Activated naive CD8-positive, alpha-beta T cell treated with anti-CD3 and anti-CD28 coated beads, Interleukin-2, amount 10 ng/mL, durations not matched to agents 7 days and 5 days (primary cell): Measurements from ENCODE around the gene OR2A14. TPM values are rescaled to one million over a fixed set of nuclear protein-coding genes. Genes with fewer than 3 reads are reported as not detected.
"Not testable (repeated sequence)": the region's sequence is repeated elsewhere in the genome, so short reads cannot be mapped to it uniquely, and the experiment has no call there.

Experiments
- ATAC-seq: fragments of 150-1000 bp; cut with Tn5 transposase; one replicate; pipeline ENCODE4 v1.10.0; 2021; ENCODE audit warnings: low read depth, moderate library complexity
- POLR2A ChIA-PET: fragments of 350-600 bp; sonication (Branson Sonifier 250); formaldehyde crosslinking; loops from one replicate; lab custom pipeline; 2021; ENCODE audit warnings: antibody characterized with exemption; lab: Charles Lee
- DNase-seq: peaks from one replicate; pipeline ENCODE4 v3.0.0; 2021
- H3K27ac Mint-ChIP-seq: one replicate; pipeline ENCODE4 v1.8.0; 2022; ENCODE audit warnings: mild to moderate bottlenecking, mixed read lengths
- H3K27me3 Mint-ChIP-seq: one replicate; pipeline ENCODE4 v1.8.0; 2022; ENCODE audit warnings: mild to moderate bottlenecking, moderate library complexity, mixed read lengths
- H3K36me3 Mint-ChIP-seq: one replicate; pipeline ENCODE4 v1.8.0; 2021; ENCODE audit warnings: mild to moderate bottlenecking, mixed read lengths
- H3K4me1 Mint-ChIP-seq: one replicate; pipeline ENCODE4 v1.8.0; 2021; ENCODE audit warnings: mixed read lengths
- H3K4me3 Mint-ChIP-seq: one replicate; pipeline ENCODE4 v1.8.0; 2022; ENCODE audit warnings: mild to moderate bottlenecking, moderate library complexity, mixed read lengths
- H3K9me3 Mint-ChIP-seq: one replicate; pipeline ENCODE4 v1.8.0; 2021; ENCODE audit warnings: mixed read lengths
- total RNA-seq, 2 experiments: library from RNA; stranded (reverse); gene quantifications; one replicate each; pipeline ENCODE4 v1.2.3, GENCODE V29; 2021

Gene OR2A14
- total RNA-seq, 2 experiments from 2014 or later = not detected

DNA sequence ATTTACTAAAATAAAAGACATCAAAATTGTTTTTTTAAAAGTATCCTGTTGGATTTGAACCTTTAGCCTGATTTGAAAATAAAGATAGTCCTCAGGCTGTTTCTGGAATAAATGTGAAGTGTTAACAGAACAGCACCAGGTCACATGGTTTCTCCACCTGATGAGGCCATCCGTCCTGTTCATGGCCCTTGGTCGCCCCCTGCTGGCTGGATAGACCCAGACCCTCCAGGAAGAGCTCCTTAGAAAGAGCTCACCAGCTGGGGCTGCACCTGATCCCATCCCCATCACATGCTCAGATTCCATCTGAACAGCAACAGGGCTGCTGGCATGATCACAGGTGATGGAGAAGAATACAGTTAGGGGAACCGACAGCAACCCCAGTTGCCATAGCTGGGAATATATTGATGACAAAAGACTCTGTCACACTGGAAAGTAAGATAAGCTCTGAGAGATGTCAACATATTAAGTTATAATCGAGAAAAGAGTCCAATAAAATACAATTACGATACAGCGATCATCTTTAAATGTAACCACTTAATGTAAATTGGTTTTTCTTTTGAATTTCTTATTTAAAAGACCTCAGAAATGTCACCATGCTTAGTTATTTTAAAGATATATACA is 4.8 kb downstream of the OR2A14 start:
- H3K27me3 Mint-ChIP-seq = peaks cover 3% of the 10 kb centered on the region
- DNase-seq = peak; percentile 88
- no peak overlapping the region for H3K27ac Mint-ChIP-seq
- H3K9me3 Mint-ChIP-seq = no peaks in the 10 kb centered on the region
- H3K4me3 Mint-ChIP-seq = no peak overlapping the region
- ATAC-seq = peak; percentile 96
- peaks cover 1% of the 10 kb centered on the region for H3K4me1 Mint-ChIP-seq
- no peaks in the 10 kb centered on the region for H3K36me3 Mint-ChIP-seq
- POLR2A ChIA-PET = no interaction called here

DNA sequence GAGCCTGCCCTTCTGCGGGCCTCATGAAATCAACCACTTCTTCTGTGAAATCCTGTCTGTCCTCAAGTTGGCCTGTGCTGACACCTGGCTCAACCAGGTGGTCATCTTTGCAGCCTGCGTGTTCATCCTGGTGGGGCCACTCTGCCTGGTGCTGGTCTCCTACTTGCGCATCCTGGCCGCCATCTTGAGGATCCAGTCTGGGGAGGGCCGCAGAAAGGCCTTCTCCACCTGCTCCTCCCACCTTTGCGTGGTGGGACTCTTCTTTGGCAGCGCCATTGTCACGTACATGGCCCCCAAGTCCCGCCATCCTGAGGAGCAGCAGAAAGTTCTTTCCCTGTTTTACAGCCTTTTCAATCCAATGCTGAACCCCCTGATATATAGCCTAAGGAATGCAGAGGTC is 6.6 kb downstream of the OR2A14 start:
- H3K9me3 Mint-ChIP-seq, ATAC-seq, H3K4me3 Mint-ChIP-seq, H3K27me3 Mint-ChIP-seq, POLR2A ChIA-PET, H3K4me1 Mint-ChIP-seq, DNase-seq, H3K27ac Mint-ChIP-seq, H3K36me3 Mint-ChIP-seq: not testable (repeated sequence)

DNA sequence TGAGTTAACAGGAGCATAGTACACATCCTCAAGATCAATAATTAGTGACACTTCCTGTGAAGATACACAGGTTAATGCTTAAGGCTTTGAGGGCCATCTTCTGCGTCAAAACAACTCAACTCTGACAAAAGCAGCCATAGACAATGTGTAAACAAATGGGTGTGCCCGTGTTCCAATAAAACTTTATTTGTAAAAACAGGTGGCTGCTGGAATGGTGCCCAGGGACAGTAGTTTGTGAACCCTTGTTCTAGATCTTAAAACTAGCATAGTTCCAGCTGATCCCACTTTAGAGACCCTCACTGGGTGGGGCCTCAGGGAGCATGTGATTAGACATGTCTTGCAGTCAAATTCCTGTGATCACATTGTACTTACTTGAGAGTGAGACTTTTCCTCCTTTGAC is 7.8 kb downstream of the OR2A14 start:
- Mint-ChIP-seq H3K9me3 (no peaks in the 10 kb centered on the region), H3K4me3 (no peak overlapping the region), H3K27ac (no peak overlapping the region), H3K27me3 (peaks cover 6% of the 10 kb centered on the region), H3K36me3 (no peaks in the 10 kb centered on the region), H3K4me1 (peaks cover 1% of the 10 kb centered on the region)
- ATAC-seq (no peak), DNase-seq (no peak)
- POLR2A ChIA-PET = no interaction called here

DNA sequence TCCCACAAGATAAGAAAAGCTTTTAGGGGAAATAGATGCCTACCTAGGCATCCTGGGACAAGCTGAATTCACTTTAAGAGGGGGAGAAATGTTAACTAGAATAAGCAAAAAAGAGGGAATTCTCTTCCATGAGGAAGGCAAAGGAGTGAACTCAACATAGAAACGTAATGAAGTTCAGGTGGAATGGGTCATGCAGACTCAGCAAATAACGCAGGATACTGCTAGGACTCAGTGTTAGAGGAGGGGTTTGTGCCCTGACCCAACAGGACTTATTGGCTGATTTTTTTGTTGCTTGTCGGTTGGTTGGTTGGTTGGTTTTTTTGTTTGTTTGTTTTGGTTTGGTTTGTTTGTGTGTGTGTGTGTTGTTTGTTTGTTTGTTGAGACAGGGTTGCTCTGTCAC is 9.3 kb downstream of the OR2A14 start:
- POLR2A ChIA-PET = no interaction called here
- no peak for ATAC-seq
- H3K27me3 Mint-ChIP-seq = peaks cover 11% of the 10 kb centered on the region
- no peak for DNase-seq
- H3K4me1 Mint-ChIP-seq = no peaks in the 10 kb centered on the region
- H3K4me3 Mint-ChIP-seq = no peak overlapping the region
- H3K27ac Mint-ChIP-seq = no peak overlapping the region
- H3K36me3 Mint-ChIP-seq = no peaks in the 10 kb centered on the region
- H3K9me3 Mint-ChIP-seq = no peaks in the 10 kb centered on the region

- H3K4me3 Mint-ChIP-seq = no peak overlapping the region
- H3K27me3 Mint-ChIP-seq = peaks cover 13% of the 10 kb centered on the region
- no peaks in the 10 kb centered on the region for H3K36me3 Mint-ChIP-seq
- POLR2A ChIA-PET = no interaction called here
- no peaks in the 10 kb centered on the region for H3K9me3 Mint-ChIP-seq
- no peak for ATAC-seq
- no peak overlapping the region for H3K27ac Mint-ChIP-seq
- H3K4me1 Mint-ChIP-seq = no peaks in the 10 kb centered on the region
- no peak for DNase-seq
These were observed 10.3 kb downstream of the OR2A14 start for GRCh38 chr7:144133307-144133706.

DNA sequence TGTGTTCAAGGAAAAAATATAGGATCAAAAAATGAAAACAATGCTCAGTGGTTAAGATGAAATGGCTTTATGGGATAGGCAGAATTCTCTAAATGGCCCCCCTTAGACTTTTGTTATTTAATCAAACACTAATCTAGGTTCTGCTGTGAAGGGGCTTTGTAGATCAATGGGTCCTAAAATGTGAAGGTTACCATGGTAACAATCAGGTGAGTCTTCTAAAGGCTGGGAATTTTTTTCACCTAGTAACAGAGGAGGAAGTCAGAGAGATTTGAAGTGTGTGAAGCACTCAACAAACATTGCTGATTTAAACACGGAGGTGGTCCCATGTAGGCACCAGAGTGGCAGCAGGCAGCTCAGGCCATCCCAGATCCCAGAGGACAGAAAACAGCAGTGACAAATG is 11.1 kb downstream of the OR2A14 start:
- ATAC-seq = no peak
- no peak overlapping the region for H3K4me3 Mint-ChIP-seq

DNA sequence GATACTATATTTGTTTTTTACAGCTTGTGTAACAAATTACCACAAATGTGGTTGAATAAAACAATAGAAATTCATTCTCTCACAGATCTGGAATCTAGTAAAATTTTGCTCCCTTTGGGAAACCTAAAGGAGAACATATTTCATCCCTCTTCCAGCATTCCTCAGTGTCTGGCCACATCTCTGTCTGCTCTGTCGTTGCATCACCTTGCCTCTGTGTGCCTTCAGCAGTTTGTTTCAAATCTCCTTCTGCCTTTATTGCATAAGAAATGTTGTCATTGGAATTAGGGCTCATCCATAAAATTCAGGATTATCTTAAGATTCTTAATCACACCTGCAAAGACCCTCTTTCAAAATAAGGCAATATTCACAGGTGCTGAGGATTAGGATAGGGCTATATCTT is 14.5 kb downstream of the OR2A14 start:
- Mint-ChIP-seq H3K27ac (no peak overlapping the region), H3K36me3 (no peaks in the 10 kb centered on the region), H3K4me1 (no peaks in the 10 kb centered on the region), H3K9me3 (no peaks in the 10 kb centered on the region), H3K4me3 (no peak overlapping the region), H3K27me3 (peaks cover 13% of the 10 kb centered on the region)
- POLR2A ChIA-PET = no interaction called here
- DNase-seq (no peak), ATAC-seq (no peak)

More for the DNA sequence above, 11.1 kb downstream of the OR2A14 start:
- no peaks in the 10 kb centered on the region for H3K9me3 Mint-ChIP-seq
- H3K27me3 Mint-ChIP-seq = peaks cover 13% of the 10 kb centered on the region
- H3K27ac Mint-ChIP-seq = no peak overlapping the region
- H3K36me3 Mint-ChIP-seq = no peaks in the 10 kb centered on the region
- POLR2A ChIA-PET = no interaction called here
- no peaks in the 10 kb centered on the region for H3K4me1 Mint-ChIP-seq
- no peak for DNase-seq

DNA sequence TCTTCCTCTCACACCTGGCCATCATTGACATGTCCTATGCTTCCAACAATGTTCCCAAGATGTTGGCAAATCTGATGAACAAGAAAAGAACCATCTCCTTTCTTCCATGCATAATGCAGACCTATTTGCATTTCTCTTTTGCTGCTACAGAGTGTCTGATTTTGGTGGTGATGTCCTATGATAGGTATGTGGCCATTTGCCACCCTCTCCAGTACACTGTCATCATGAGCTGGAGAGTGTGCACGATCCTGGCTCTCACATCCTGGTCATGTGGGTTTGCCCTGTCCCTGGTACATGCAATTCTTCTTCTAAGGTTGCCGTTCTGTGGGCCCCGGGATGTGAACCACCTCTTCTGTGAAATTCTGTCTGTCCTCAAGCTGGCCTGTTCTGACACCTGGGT is 19.2 kb downstream of the OR2A14 start:
- ATAC-seq (no peak), DNase-seq (no peak)
- Mint-ChIP-seq H3K27me3 (peaks cover 4% of the 10 kb centered on the region), H3K4me1 (no peaks in the 10 kb centered on the region), H3K36me3 (no peaks in the 10 kb centered on the region), H3K27ac (no peak overlapping the region), H3K4me3 (no peak overlapping the region), H3K9me3 (peaks cover 7% of the 10 kb centered on the region)
- POLR2A ChIA-PET = no interaction called here

DNA sequence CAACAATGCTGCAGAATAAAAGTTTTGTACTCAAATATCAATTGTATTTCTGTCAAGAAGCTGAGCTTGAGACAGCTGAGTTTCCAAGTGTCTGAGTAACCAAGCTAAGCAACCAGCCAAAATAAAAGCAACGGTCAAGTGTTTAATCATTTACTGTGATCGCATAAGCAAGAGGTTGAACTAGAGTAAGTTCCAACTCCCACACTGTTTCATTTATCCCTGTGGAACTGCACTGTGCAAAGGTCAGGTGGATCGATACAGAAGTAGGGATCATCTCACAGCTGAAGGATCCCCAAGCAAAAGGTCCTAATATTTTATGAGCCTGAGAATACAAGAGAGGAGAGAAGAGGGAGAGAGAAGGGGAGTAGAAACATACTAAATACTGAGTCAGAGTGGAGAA is 21.4 kb downstream of the OR2A14 start:
- H3K4me3 Mint-ChIP-seq = no peak overlapping the region
- no peak overlapping the region for H3K27ac Mint-ChIP-seq
- ATAC-seq (no peak), DNase-seq (no peak)
- no peaks in the 10 kb centered on the region for H3K4me1 Mint-ChIP-seq
- H3K27me3 Mint-ChIP-seq = peaks cover 2% of the 10 kb centered on the region
- peaks cover 3% of the 10 kb centered on the region for H3K36me3 Mint-ChIP-seq
- POLR2A ChIA-PET = no interaction called here
- peaks cover 18% of the 10 kb centered on the region for H3K9me3 Mint-ChIP-seq

DNA sequence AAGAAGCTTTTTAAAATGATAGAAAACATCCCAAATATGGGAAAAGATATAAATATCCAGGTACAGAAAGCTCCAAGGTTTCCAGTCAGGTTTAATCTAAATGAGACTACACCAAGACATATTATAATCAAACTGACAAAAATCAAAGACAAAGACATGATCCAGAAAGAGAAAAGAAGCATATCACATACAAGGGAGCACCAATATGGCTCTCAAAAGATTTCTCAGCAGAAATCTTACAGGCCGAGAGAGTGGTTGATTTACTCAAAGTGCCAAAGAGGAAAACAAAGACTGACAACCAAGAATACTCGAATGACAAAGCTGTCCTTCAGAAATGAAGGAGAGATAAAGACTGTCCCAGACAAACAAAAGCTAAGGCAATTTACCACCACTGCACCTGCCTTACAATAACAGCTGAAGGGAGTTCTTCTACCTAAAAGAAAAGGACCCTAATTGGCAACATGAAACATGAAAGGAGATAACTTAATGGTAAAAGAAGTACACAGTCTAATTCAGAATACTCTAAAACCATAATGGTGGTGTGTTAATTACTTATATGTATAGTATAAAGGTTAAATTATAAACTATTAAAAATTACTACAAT is 25.4 kb downstream of the OR2A14 start:
- ATAC-seq = no peak
- no peak overlapping the region for H3K4me3 Mint-ChIP-seq
- POLR2A ChIA-PET = no interaction called here
- peaks cover 20% of the 10 kb centered on the region for H3K9me3 Mint-ChIP-seq
- no peak for DNase-seq
- H3K27ac Mint-ChIP-seq = no peak overlapping the region
- peaks cover 19% of the 10 kb centered on the region for H3K27me3 Mint-ChIP-seq
- peaks cover 3% of the 10 kb centered on the region for H3K36me3 Mint-ChIP-seq
- H3K4me1 Mint-ChIP-seq = no peaks in the 10 kb centered on the region

DNA sequence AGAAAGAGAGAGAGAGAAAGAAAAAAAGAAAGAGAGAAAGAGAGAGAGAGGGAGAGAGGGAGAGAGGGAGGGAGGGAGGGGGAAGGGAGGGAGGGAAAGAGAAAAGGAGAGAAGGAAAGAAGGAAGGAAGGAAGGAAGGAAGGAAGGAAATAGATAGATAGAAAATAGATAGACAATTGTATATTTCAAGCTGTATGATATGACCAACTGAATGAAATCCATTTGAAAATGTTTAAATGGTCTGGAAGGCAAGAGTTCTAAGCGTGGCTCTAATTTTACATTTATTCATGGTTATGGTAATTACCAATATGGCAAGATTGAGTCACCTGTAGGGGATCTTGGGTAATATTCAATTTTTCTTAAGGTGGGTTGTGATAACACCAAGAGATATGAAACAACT is 35.9 kb downstream of the OR2A14 start:
- peaks cover 17% of the 10 kb centered on the region for H3K27me3 Mint-ChIP-seq
- no peak overlapping the region for H3K4me3 Mint-ChIP-seq
- H3K36me3 Mint-ChIP-seq = no peaks in the 10 kb centered on the region
- no peak overlapping the region for H3K27ac Mint-ChIP-seq
- ATAC-seq (no peak), DNase-seq (no peak)
- no peaks in the 10 kb centered on the region for H3K4me1 Mint-ChIP-seq
- POLR2A ChIA-PET = no interaction called here
- no peaks in the 10 kb centered on the region for H3K9me3 Mint-ChIP-seq

DNA sequence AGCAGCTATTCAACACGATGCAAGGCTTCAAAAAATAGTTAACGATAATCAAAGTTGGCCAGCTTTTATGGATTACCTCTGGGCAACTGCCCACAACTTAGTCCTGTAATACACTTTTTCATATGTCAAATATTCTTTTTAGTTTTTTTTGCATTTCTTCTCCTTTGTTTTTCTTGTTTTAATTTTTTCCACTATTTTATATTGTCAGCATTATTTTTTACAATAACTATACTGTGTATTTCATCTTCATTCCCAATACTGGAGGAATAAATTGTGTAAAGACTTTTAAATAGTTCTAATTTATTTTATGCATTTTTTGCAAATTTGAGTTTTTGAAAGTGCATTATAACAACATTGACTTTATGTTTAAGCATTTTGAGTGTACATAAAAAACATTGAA is 41.8 kb downstream of the OR2A14 start:
- no peak overlapping the region for H3K27ac Mint-ChIP-seq
- H3K4me1 Mint-ChIP-seq = no peaks in the 10 kb centered on the region
- no peak for DNase-seq
- no peaks in the 10 kb centered on the region for H3K36me3 Mint-ChIP-seq
- no peak for ATAC-seq
- POLR2A ChIA-PET = no interaction called here
- H3K4me3 Mint-ChIP-seq = no peak overlapping the region
- peaks cover 13% of the 10 kb centered on the region for H3K27me3 Mint-ChIP-seq
- peaks cover 1% of the 10 kb centered on the region for H3K9me3 Mint-ChIP-seq

DNA sequence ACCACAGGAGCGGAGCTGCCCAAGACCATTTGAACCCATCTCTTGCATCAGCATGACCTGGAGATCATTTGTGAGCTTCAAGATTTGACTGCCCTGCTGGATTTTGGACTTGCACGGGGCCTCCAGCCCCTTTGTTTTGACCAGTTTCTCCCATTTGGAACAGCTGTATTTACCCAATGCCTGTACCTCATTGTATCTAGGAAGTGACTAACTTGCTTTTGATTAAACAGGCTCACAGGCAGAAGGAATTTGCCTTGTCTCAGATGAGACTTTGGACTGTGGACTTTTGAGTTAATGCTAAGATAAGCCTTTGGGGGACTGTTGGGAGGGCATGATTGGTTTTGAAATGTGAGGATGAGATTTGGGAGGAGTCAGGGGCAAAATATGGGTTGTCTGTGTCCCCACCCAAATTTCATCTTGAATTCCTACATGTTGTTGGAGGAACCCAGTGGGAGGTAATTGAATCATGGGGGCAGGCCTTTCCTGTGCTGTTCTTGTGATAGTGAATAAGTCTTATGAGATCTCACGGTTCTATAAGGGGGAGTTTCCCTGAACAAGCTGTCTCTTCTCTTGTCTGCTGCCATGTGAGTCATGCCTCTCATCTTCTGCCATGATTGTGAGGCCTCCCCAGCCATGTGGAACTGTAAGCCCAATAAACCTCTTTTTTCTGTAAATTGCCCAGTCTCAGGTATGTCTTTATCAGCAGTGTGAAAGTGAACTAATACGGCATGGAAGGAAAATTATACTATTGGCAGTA is 48.8 kb downstream of the OR2A14 start:
- ATAC-seq, POLR2A ChIA-PET, H3K36me3 Mint-ChIP-seq, H3K9me3 Mint-ChIP-seq, H3K27ac Mint-ChIP-seq, H3K4me1 Mint-ChIP-seq, DNase-seq, H3K4me3 Mint-ChIP-seq, H3K27me3 Mint-ChIP-seq: not testable (repeated sequence)

DNA sequence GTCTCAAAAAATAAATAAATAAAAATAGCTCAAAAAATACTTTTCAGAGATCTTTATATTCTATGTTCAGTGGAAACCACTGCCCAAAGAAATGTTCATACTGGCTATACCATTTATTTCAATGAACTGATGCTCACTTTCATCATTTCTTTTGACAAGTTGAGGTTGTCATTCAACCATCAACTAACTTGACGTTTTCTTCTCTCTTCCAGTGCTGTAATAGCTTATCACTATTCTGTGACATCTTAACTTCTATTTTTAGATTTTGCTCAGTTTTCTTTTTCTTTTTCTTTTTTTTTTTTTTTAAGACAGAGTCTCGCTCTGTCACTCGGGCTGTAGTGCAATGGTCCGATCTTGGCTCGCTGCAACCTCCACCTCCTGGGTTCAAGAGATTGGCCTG is 51.6 kb downstream of the OR2A14 start:
- POLR2A ChIA-PET = no interaction called here
- Mint-ChIP-seq H3K27ac (no peak overlapping the region), H3K9me3 (peaks cover 1% of the 10 kb centered on the region), H3K4me3 (no peak overlapping the region), H3K36me3 (no peaks in the 10 kb centered on the region), H3K4me1 (no peaks in the 10 kb centered on the region), H3K27me3 (peaks cover 9% of the 10 kb centered on the region)
- no peak for ATAC-seq
- no peak for DNase-seq
